Stimulated activated CD4-positive, alpha-beta T cell treated with anti-CD3 and anti-CD28 coated beads, Interleukin-15, amount 100 ng/mL, for 48 hours (primary cell): ENCODE results near the gene PRSS33.

ENCODE experiments used
- DNase-seq, 2 donors: peaks; one replicate each; pipeline ENCODE4 v3.0.0-alpha.2; 2020; ENCODE audit warnings: low read depth in 2 of 2

The PRSS33 gene

DNA sequence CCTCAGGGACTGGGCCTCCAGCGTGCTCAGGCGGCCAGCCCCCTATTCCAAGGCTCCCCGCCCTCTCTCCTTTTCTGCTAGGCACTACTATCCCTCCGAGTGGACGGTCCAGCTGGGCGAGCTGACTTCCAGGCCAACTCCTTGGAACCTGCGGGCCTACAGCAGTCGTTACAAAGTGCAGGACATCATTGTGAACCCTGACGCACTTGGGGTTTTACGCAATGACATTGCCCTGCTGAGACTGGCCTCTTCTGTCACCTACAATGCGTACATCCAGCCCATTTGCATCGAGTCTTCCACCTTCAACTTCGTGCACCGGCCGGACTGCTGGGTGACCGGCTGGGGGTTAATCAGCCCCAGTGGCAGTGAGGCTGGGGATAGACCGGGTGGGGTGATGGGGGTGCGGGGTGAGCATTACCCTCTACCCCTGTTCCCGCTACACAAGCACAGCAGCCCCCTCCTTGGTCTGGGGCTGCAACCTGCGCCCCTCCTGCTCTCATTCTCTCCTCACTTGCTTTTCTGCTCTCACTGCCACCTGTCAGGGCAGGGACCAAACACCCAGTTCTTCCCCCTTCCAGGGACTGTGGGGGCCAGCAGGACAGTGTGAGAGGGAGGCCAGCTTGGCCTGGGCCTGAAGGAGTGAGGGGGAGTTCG, 12.0 kb upstream of the PRSS33 start:
- no peak for DNase-seq

DNA sequence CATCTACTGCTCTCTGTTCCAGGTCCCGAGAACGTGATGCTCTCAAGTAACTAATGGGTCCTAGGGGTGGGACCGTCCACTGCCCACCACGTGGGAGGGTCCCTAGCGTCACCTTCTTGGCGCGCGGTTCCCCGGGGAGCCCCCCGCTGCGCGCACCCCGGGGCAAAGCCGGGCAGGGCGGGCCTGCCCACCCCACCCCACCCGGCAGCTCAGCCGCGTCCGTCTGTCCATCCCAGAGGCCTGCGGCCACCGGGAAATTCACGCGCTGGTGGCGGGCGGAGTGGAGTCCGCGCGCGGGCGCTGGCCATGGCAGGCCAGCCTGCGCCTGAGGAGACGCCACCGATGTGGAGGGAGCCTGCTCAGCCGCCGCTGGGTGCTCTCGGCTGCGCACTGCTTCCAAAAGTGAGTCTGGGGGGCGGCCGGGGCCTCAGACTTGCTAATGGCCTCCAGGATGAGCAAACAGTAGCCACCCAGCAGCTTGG, 11.4 kb upstream of the PRSS33 start:
- no peak for DNase-seq

DNA sequence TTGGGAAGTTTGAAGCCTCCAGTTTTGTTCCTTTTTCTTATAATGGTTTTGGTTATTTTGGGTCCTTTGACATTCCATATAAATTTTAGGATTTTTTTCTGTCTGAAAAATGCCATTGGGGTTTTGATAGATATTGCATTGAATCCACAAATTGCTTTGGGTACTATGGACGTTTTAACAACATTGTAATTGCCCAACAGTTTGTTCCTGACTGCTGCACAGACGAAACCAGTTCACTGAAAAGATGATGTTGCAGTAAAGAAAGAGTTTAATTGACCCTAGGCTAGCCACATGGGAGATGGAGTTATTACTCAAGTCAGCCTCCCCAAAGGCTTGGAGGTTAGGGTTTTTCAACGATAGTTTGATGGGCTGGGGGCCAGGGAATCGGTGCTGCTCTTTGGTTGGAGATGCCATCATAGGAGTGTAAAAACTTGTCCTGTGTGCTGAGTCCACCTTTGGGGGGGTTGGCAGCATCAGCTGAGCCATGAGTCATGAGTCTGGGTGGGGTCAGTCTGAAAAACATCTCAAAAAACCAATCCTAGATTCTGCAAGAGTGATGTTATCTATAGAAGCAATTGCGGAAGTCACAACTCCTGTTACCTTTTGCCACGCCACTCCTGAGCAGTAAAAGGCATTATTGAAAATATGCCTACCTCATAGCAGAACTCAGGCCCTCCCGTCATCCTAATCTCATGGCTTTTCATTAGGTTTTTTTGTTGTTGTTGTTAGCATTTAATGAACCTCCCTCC, 8.2 kb upstream of the PRSS33 start:
- no peak for DNase-seq

DNA sequence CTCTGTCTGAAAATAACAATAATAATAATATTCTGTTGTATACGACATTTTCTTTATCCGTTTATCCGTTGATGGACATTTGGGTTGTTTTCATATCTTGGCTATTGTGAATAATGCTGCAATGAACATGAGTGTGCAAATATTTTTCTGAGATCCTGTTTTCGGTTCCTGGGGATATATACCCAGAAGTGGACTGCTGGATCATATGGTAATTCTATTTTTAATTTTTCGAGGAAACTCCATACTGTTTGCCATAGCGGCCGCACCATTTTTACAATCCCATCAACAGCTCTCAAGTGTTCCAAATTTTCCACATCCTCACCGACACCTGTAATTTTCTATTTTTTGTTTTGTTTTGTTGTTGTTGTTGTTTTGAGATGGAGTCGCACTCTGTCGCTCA, 5.6 kb upstream of the PRSS33 start:
- no peak for DNase-seq

DNA sequence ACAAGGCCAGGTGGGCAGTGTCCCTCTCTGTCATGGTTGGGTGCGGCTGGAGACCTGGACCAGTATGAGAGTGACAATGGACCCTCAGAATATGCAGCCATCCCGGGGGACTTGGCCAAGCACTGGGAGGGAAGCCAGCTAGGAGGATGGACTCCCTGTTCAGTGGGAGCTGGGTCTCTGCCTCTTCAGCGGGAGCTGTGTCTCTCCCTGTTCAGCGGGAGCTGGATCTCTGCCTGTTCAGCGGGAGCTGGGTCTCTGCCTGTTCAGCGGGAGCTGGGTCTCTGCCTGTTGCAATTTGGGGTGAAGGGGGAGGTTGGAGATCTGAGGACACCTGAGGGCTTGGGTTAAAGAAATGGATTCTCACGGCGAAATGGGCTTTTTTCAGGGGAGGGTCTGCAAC, 3.8 kb upstream of the PRSS33 start:
- no peak for DNase-seq

DNA sequence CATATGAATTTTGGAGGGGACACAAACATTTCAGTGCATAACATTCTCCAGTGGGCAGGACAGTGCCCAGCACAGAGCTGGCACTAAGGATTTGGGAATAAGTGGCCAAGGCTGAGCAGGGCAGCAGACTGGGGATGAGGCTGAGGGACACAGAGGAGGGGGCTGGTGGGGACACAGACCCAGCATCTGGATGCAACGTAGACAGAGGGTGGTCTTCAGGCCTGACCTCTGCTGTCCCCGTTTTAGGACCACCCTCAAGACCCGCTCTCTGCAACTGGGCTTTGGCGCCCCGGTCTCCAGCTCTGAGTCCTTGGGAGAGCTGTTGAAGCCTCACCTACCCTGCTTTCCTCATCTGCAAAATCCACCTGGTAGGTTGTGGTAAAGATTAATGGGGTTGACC, 3.3 kb upstream of the PRSS33 start:
- DNase-seq, result no peak

DNA sequence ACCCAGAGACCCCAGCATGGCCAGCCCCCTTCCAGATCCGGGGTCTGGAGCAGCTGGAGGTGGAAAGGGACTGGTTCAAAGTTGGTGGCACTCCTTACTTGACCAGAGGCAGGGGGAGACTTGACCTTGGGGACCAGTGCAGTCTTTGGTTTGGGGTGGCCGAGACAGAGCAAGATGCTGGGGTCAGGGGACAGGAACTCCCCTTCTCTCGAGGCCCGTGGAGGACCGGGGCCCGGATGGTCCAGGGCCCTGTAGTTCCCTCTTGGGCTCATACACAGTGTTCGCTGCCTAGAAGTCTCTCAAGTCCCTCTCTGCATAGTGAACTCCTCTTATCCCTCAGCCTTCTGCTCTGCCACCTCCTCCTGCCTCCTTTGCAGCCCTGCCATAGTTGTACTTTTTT, 601 bp upstream of the PRSS33 start:
- no peak for DNase-seq

DNA sequence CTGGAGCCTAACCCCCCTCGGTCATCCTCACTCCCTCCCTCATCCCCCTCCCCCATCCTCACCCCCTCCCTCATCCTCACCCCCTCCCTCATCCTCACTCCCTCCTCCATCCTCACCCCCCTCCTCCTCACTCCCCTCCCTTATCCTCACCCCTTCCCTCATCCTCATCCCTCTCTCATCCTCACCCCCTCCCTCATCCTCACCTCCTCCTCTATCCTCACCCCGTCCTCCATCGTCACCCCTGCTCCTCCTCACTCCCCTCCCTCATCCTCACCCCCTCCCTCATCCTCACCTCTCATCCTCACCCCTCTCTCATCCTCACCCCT, 571 bp downstream of the PRSS33 start:
- no peak for DNase-seq

DNA sequence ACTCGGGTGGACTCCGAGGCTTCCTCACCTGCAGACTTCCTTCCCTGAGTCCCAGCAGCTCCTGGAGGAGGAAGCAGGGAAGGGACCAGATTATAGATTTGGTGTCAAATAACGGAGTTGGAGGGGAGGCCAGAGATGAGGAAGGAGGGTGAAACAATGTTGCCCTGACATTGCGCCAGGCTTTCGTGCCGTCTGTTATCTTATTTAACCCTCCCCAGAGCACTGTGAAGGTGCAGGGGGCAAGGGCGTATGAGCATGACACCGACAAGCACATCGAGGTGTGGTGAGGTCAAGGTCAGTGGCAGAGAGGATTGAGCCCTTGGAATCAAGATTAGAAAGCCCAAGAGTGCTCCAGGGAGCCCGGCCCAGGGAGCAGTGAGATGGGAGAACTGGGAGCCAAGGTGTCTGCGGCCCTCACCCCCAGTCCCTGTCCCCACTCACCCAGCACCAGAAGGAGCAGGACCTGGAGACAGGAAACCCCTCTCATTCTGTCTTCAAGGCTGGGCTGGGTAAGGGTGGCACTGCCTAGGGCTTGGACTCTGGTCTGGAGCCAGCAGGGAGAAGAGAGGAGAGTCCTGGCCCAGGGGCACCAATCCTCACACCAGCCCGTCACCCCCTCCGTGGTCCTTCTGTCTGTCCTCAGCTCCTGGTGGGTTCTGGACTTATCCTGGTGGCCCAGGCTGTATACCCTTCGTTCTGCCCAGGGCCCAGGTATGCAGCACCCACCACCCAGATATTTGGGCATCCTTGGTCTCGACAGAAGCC, 1.1 kb downstream of the PRSS33 start:
- no peak for DNase-seq

DNA sequence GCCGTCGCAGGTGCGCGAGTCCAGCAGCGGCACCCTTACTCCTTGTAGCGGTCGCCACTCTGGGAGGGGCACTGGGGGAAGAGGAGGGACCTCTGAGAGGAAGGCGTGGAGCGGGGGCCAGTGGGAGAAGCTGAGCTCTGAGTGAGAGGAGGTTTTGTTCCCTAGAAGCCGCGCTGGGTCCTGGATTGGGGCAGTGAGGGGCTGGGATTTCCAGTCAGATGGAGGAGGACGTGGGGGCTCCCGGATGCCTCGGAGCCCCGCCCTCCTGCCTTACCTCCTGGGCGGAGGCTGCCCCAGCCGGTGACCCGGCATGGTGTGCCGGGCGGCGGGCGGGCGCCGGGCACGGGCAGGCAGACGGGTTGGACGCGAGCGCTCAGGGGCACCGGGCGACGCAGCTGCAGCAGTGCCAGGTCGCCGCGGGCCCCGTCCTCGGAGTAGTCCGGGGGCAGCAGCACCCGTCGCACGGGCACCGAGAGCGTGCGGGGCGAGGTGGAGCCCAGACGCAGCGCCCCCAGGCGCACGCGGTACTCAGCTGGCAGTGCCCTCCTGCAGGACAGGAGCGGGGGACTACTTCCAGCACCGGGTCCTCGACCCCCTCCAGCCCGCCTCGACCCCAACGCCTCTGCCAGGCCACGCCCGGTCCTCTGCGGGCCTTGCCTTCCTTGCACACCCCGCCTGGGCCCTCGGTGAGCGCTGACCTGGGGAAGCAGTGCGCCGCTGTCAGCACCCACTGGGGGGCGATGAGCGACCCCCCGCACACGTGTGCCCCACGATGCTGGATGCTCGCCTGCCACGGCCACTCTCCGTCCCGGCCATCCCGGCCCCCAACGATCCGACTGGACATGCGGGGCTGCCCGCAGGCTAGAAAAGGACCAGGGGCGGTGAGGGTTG, 2.0 kb downstream of the PRSS33 start:
- no peak for DNase-seq

DNA sequence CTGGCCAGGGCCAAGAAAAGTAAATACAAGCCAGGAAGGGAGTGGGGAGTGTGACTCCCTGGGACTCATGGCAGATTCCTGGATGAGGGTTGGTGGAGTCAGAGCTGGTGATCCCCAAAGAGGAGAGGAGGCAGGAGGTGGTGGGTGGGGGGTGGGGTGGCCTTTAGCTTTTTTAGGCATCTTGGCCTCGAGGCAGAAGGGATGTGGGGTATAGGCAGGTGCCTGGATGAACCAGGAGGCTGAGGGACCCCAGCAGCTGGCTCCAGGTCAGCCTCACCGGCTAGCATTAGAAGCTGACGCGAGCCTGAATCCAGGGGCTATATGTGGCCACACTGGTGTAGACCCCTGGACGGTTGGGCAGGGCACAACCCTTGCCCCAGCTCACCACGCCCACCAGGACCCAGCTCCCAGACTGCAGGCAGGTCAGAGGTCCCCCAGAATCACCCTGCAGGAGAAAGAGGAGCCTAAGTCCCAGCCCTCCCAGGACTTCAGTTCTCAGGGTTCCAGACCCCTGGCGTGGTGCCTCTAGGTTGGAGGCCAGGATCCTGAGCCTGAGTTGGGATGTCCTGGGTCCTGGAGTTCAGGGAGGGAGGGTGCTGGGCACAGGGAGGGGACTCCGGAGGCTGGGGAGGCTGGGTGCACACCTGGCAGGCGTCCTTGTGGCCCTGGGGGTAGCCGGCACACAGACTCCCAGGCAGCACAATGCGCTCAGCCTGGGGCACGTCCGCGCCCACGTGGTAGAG, 2.8 kb downstream of the PRSS33 start:
- DNase-seq, result no peak

DNA sequence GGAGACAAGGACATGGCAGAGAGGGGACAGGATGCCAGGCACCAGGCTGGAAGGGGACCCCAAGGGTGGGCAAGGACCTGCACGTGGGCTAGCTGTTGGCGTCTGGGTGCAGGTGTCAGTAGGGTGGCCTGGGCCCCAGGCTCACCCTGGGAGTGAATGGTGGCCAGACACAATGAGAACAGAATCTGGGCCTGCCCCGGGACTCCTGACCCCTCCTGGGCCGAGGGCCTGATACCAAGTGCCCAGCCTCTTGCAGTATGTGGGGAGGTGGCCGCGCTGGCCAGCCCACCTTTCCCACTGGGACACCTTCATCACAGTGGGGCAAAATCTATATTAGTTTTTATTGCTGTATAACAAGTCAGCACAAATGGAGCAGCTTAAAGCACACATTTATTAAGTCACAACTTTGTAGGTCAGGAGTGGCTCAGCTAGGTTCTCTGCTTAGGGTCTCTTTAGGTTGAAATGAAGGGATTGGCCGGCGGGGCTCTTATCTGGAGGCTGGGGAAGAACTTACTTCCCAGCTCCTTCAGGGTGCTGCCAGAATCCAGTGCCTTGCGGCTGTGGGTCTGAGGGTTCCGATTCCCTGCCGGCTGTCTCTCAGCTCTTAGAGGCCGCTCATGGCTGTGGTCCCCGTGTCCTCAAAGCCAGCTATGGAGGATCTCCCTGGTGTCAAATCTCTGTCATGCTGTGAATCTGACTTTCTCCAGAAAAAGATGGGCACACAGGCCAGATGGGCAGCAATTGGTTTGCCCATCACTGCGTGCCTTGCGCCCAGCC, 3.6 kb downstream of the PRSS33 start:
- DNase-seq, result no peak

DNA sequence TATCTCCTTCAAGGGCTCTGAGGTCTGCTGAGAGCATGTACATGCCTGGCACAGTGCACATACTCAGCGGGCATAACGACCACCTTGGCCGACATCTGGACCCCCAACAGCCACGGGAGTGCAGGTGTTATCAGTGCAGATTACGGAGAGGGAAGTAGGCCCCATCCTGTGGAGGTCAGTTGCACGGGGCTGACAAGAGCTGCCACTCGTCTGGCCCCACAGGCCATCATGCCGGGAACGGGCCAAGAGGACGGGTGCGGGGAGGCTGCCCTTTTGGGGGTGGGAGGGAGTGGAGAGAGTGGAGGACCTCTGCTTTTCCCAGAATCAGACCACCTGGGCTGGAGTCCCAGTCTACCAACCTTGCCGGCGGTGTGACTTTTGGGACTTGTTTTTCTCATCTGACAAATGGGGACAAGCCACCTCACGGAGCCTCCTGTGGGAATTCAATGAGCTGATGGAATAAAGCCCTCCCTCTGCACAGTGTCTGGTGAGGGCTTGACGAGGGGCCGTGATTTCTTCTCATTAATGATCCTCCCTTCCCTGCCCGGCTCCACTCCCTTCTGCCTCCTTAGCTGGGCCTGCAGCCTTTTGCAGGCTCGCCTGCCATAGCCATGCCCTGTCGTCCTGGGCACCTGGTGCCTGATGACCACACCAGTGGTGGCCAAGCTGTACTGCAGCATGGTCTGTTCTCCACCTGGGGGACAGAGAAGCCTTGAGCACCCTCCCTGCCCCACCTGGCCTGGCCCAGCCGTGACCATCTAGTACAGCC, 4.6 kb downstream of the PRSS33 start:
- DNase-seq, result no peak

DNA sequence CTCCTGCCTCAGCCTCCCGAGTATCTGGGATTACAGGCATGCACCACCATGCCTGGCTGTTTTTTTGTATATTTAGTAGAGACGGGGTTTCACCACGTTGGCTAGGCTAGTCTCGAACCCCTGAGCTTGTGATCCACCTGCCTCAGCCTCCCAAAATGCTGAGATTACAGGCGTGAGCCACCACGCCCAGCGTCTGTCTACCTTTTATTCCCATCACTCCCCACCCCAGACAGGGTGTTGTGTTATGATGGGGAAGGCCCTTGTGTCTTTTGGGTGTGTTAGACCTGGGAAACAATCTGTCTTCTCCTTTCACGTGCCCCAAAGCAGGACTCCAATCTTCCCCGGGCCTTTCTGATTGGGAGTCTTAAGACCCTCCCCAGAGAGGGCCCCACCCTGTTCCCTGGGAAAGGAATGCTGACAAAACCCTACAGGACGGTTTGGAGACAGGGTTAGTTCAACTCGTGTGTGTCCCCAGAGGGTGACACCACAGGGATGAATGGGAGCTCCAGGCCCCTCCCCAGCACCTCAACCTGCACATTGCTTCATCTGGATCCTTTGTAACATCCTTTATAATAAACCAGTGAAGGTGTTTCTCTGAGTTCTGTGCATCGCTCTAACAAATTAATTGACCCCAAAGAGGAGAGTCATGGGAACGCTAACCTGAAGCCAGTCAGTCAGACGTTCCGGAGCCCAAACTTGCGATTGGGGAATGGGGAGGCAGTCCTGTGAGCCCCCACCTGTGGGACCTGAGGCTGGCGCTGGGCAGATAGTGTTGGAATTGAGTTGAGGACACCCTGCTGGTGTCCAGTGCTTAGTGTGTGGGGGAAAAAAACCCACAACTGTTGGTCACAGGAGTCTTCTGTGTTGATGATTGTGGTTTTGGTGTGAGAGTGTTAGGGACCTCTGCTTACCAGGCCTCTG, 7.1 kb downstream of the PRSS33 start:
- no peak for DNase-seq

DNA sequence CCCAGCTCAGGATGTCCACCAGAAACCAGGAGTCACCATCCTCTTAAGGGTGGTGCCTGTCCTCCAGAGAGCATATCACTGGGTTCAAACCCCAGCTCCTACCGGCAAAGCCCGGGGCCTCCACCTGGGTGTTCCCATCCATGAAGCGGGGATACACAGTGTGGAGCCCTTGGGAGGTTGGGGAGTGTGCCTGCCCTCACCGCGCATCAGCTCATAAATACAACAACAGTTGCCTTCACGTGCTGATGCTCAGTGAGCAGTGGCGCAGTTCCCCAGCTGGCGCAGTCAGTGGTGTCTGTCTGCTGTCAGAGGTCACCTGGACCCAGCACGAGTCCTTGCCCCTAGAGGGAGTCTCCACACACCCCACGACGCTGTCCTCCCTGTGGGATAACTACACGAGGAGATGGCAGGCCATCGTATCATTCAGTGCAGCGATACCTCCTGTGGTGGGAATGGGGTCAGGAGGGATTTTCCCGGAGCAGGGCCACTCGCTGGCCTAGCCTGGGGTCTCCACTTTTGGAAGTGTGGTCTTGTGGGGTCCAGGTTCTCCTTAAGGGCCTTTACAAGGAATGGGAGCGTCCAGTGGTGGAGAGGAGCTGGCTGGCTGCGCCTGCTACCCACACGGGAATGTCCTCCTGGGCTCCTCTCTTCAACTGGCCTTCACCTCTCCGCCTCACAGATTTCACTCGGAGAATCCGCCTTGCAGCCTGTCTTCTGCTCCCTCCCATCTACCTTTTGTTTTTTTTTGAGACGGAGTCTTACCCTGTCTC, 8.0 kb downstream of the PRSS33 start:
- DNase-seq, result no peak

DNA sequence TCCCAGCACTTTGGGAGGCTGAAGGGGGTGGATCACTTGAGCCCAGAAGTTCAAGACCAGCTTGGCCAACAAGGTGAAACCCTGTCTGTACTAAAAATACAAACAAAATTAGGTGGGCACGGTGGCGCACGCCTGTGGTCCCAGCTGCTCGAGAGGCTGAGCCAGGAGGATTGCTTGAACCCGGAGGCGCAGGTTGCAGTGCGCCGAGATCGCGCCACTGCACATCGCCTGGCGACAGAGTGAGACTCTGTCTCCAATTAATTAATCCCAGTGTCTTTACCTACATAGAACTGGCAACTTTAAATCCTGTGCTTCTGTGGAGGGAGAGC, 8.8 kb downstream of the PRSS33 start:
- DNase-seq, result no peak

DNA sequence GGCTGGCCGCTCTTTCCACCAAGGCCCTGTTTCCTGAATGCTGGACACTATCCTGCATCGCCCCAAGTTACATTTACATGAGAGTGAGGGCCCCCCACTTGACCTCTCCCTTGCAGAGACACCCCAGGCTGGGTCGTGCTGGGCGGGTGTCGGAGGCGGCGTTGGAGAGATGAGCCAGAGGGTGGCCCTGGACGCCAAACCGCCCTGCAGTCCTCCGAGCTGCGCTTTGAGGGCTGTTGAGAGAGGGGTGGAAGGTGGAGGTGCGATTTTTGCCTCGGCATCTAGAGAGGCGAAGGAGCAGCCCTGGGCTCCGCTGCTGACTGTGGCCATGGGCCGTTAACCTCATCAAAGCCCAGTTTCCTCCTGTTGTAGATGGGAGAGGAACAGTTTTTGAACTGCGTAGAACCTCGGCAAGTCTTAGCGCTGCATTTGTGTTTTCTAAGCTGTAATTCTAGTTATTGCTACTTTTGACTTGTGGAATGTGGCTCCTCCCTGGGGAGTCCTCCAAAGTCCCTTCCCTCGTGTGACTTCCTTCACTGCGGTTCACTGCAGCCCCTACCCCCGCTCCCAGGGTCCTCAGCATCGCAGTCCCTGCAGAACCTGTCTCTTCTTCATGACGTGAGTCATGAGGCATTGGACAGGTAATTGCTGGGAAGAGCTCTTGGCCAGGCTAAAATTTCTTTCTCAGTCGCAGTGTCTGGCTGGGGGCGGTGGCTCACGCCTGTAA, 9.3 kb downstream of the PRSS33 start:
- no peak for DNase-seq
